SK-N-SH treated with all-trans-retinoic acid at 6 μM for 48 hours (cell line): ENCODE results near the gene PAPPA.

Experiments
- ATAC-seq: fragments of 200-7000 bp; cut with Tn5 transposase; 3 replicates; pipeline ENCODE4 v1.9.1; 2020; ENCODE audit warnings: mild to moderate bottlenecking, moderate library complexity
- ARNTL ChIP-seq: fragments of 450-650 bp; formaldehyde crosslinking; IDR thresholded peaks from 2 replicates; pipeline ENCODE4 v1.5.0; 2020; ENCODE audit warnings: low read depth, mild to moderate bottlenecking, moderate library complexity, borderline replicate concordance
- BACH2 ChIP-seq: fragments of 250-450 bp; sonication (Bioruptor Pico); IDR thresholded peaks from 2 replicates; pipeline ENCODE4 v1.9.0; 2021; ENCODE audit warnings: mild to moderate bottlenecking, borderline replicate concordance
- CSDC2 ChIP-seq: fragments of 250-450 bp; sonication (Bioruptor Pico); IDR thresholded peaks from 2 replicates; pipeline ENCODE4 v1.5.0; 2020; ENCODE audit warnings: mild to moderate bottlenecking, moderate library complexity
- ESRRG ChIP-seq: fragments of 250-450 bp; sonication (Bioruptor Pico); IDR thresholded peaks from 2 replicates; pipeline ENCODE4 v1.6.1; 2021; ENCODE audit warnings: mild to moderate bottlenecking
- GLIS3 ChIP-seq: fragments of 250-450 bp; sonication (Bioruptor Pico); IDR thresholded peaks from 2 replicates; pipeline ENCODE4 v1.5.0; 2020; ENCODE audit warnings: mild to moderate bottlenecking, moderate library complexity
- ISL1 ChIP-seq: fragments of 250-450 bp; sonication (Bioruptor Pico); IDR thresholded peaks from 2 replicates; pipeline ENCODE4 v2.1.2; 2022; ENCODE audit warnings: mild to moderate bottlenecking, moderate library complexity
- OSR1 ChIP-seq: fragments of 250-450 bp; sonication (Bioruptor Pico); IDR thresholded peaks from 2 replicates; pipeline ENCODE4 v1.8.0; 2022; ENCODE audit warnings: moderate library complexity, mild to moderate bottlenecking, inconsistent platforms
- PPARA ChIP-seq: fragments of 250-450 bp; sonication (Bioruptor Pico); IDR thresholded peaks from 2 replicates; pipeline ENCODE4 v1.5.0; 2020; ENCODE audit warnings: mild to moderate bottlenecking, borderline replicate concordance
- RARB ChIP-seq: fragments of 250-450 bp; sonication (Bioruptor Pico); IDR thresholded peaks from 2 replicates; pipeline ENCODE4 v1.8.0; 2021; ENCODE audit warnings: mild to moderate bottlenecking, moderate library complexity
- SNAI2 ChIP-seq: fragments of 250-450 bp; sonication (Bioruptor Pico); IDR thresholded peaks from 2 replicates; pipeline ENCODE4 v1.5.0; 2020; ENCODE audit warnings: mild to moderate bottlenecking, moderate library complexity
- TOX ChIP-seq: fragments of 250-450 bp; sonication (Bioruptor Pico); IDR thresholded peaks from 2 replicates; pipeline ENCODE4 v1.8.0; 2021; ENCODE audit warnings: mild to moderate bottlenecking, moderate library complexity, borderline replicate concordance
- ZC3H10 ChIP-seq: fragments of 250-450 bp; sonication (Bioruptor Pico); IDR thresholded peaks from 2 replicates; pipeline ENCODE4 v1.5.1; 2021; ENCODE audit warnings: mild to moderate bottlenecking, moderate library complexity
- ZFP3 ChIP-seq: fragments of 250-450 bp; sonication (Bioruptor Pico); IDR thresholded peaks from 2 replicates; pipeline ENCODE4 v1.5.0; 2020; ENCODE audit warnings: mild to moderate bottlenecking, moderate library complexity
- ZFP30 ChIP-seq: fragments of 450-650 bp; formaldehyde crosslinking; IDR thresholded peaks from 2 replicates; pipeline ENCODE4 v1.5.0; 2022; ENCODE audit warnings: mild to moderate bottlenecking, moderate library complexity
- ZNF565 ChIP-seq: fragments of 450-650 bp; formaldehyde crosslinking; conservative IDR thresholded peaks from 2 replicates; pipeline ENCODE4 v1.5.0; 2020; ENCODE audit warnings: low read depth, mild to moderate bottlenecking, moderate library complexity
- ZNF70 ChIP-seq: fragments of 450-650 bp; formaldehyde crosslinking; IDR thresholded peaks from 2 replicates; pipeline ENCODE4 v1.5.0; 2020; ENCODE audit warnings: mild to moderate bottlenecking, moderate library complexity
- TF ChIP-seq, protein P1 (sequence below): fragments of 250-450 bp; sonication (Bioruptor Pico); IDR thresholded peaks from 2 replicates; pipeline ENCODE4 v1.5.1; 2020; ENCODE audit warnings: low read depth, mild to moderate bottlenecking, moderate library complexity
- TF ChIP-seq, protein P2 (sequence below): fragments of 250-450 bp; sonication (Bioruptor Pico); IDR thresholded peaks from 2 replicates; pipeline ENCODE4 v1.5.0; 2020; ENCODE audit warnings: mild to moderate bottlenecking, moderate library complexity
- TF ChIP-seq, protein P3 (sequence below): fragments of 250-450 bp; sonication (Bioruptor Pico); IDR thresholded peaks from 2 replicates; pipeline ENCODE4 v1.8.0; 2020; ENCODE audit warnings: mild to moderate bottlenecking, moderate library complexity, borderline replicate concordance
- TF ChIP-seq, protein P4 (sequence below): fragments of 250-450 bp; sonication (Bioruptor Pico); IDR thresholded peaks from 2 replicates; pipeline ENCODE4 v1.8.0; 2021; ENCODE audit warnings: low read depth, mild to moderate bottlenecking, moderate library complexity, borderline replicate concordance
- TF ChIP-seq, protein P5 (sequence below): fragments of 250-450 bp; sonication (Bioruptor Pico); IDR thresholded peaks from 2 replicates; pipeline ENCODE4 v1.5.1; 2021; ENCODE audit warnings: mild to moderate bottlenecking, moderate library complexity

Gene PAPPA

DNA sequence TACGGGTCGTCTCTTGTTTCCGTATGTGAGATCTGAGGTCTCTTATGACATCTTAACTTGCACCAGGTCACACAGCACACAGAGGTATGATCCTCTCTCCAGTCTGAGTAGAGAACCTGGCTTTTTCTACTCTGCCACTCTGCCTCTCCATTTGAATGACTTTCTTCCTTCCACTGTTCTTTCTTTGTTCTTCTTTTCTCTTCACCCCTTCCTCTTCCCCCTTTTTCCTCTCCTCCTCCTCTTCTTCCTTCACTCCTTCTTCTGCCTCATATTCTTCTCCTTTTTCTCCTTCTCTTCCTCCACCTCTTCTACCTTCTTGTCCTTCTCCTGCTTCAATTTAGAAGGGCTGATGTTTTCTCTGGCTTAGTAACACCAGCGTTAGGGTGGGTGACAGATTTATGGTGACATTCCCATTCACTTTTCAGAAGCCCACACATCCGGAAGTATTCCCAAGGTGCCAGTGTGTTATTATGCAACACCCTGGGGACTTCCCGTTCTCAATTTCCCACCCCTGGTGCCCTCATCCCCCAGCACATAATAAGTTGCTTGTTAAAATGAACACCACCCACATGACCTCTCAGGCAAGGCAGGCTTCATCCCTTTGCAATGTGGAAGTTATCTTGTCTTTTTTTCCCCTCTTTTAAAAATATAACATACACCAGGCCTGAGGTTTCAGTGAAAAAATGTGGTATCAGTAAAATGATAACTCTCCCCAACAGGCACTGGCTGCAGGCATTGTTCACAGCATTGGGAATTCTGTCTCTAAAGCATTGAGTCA lies 122.0 kb downstream of the PAPPA start:
- peak; percentile 73 for ATAC-seq
- TF ChIP-seq RARB (CRISPR knock-in tag) (no peak), ISL1 (CRISPR knock-in tag) (peak; percentile 70)

DNA sequence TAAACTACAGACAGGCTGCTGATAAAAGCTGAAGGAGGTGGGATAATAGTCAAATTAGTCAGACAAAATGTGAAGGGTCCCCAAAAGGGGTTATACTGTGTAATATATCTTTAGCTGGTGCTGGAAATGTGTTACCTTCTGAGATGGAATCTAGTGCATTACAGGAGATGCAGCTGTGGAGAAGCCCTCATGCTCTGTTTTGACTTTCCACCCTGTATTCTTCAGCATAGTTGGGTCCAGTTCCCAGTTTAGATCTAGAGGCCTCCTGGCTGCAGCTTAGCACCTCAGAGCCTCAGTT lies 122.6 kb downstream of the PAPPA start:
- TF ChIP-seq OSR1 (CRISPR knock-in tag) (no peak), ZFP3 (CRISPR knock-in tag) (no peak), PPARA (CRISPR knock-in tag) (no peak), ISL1 (CRISPR knock-in tag) (no peak), ESRRG (CRISPR knock-in tag) (no peak), GLIS3 (CRISPR knock-in tag) (no peak), RARB (CRISPR knock-in tag) (no peak), TOX (no peak), SNAI2 (CRISPR knock-in tag) (no peak), ARNTL (CRISPR knock-in tag) (no peak)
- TF ChIP-seq, protein P1, sequence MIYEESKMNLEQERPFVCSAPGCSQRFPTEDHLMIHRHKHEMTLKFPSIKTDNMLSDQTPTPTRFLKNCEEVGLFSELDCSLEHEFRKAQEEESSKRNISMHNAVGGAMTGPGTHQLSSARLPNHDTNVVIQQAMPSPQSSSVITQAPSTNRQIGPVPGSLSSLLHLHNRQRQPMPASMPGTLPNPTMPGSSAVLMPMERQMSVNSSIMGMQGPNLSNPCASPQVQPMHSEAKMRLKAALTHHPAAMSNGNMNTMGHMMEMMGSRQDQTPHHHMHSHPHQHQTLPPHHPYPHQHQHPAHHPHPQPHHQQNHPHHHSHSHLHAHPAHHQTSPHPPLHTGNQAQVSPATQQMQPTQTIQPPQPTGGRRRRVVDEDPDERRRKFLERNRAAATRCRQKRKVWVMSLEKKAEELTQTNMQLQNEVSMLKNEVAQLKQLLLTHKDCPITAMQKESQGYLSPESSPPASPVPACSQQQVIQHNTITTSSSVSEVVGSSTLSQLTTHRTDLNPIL: no peak
- TF ChIP-seq, protein P2, sequence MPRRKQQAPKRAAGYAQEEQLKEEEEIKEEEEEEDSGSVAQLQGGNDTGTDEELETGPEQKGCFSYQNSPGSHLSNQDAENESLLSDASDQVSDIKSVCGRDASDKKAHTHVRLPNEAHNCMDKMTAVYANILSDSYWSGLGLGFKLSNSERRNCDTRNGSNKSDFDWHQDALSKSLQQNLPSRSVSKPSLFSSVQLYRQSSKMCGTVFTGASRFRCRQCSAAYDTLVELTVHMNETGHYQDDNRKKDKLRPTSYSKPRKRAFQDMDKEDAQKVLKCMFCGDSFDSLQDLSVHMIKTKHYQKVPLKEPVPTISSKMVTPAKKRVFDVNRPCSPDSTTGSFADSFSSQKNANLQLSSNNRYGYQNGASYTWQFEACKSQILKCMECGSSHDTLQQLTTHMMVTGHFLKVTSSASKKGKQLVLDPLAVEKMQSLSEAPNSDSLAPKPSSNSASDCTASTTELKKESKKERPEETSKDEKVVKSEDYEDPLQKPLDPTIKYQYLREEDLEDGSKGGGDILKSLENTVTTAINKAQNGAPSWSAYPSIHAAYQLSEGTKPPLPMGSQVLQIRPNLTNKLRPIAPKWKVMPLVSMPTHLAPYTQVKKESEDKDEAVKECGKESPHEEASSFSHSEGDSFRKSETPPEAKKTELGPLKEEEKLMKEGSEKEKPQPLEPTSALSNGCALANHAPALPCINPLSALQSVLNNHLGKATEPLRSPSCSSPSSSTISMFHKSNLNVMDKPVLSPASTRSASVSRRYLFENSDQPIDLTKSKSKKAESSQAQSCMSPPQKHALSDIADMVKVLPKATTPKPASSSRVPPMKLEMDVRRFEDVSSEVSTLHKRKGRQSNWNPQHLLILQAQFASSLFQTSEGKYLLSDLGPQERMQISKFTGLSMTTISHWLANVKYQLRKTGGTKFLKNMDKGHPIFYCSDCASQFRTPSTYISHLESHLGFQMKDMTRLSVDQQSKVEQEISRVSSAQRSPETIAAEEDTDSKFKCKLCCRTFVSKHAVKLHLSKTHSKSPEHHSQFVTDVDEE (CRISPR knock-in tag): no peak
- TF ChIP-seq, protein P3, sequence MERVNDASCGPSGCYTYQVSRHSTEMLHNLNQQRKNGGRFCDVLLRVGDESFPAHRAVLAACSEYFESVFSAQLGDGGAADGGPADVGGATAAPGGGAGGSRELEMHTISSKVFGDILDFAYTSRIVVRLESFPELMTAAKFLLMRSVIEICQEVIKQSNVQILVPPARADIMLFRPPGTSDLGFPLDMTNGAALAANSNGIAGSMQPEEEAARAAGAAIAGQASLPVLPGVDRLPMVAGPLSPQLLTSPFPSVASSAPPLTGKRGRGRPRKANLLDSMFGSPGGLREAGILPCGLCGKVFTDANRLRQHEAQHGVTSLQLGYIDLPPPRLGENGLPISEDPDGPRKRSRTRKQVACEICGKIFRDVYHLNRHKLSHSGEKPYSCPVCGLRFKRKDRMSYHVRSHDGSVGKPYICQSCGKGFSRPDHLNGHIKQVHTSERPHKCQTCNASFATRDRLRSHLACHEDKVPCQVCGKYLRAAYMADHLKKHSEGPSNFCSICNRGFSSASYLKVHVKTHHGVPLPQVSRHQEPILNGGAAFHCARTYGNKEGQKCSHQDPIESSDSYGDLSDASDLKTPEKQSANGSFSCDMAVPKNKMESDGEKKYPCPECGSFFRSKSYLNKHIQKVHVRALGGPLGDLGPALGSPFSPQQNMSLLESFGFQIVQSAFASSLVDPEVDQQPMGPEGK: no peak

DNA sequence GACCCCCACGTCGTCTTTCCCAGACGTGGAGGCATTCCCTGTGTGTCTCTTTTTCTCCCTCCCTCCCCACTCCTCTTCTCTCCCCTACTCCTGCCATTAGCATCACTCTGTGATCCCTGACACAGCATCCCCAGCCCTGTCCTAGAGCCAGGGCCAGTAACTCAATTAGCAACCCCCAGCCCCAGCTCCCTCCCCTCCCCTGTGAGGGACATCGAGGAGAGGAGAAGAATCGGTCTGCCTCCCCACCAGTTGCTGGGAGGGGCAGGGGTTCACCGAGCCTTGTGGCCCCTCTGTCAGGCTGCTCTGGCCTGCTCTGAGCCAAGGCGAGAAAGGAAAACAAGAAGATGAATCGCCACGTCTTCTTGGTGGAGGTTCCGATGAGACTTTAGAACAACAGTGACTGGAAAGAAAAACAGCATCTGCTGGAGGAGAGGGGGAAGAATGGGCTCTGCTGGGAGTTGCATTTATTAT lies 123.1 kb downstream of the PAPPA start:
- no peak for ATAC-seq
- TF ChIP-seq, protein P4, sequence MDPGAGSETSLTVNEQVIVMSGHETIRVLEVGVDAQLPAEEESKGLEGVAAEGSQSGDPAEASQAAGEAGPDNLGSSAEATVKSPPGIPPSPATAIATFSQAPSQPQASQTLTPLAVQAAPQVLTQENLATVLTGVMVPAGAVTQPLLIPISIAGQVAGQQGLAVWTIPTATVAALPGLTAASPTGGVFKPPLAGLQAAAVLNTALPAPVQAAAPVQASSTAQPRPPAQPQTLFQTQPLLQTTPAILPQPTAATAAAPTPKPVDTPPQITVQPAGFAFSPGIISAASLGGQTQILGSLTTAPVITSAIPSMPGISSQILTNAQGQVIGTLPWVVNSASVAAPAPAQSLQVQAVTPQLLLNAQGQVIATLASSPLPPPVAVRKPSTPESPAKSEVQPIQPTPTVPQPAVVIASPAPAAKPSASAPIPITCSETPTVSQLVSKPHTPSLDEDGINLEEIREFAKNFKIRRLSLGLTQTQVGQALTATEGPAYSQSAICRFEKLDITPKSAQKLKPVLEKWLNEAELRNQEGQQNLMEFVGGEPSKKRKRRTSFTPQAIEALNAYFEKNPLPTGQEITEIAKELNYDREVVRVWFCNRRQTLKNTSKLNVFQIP (CRISPR knock-in tag): no peak
- no peak for TF ChIP-seq GLIS3 (CRISPR knock-in tag)
- TF ChIP-seq, protein P3: no peak
- TF ChIP-seq, protein P5, sequence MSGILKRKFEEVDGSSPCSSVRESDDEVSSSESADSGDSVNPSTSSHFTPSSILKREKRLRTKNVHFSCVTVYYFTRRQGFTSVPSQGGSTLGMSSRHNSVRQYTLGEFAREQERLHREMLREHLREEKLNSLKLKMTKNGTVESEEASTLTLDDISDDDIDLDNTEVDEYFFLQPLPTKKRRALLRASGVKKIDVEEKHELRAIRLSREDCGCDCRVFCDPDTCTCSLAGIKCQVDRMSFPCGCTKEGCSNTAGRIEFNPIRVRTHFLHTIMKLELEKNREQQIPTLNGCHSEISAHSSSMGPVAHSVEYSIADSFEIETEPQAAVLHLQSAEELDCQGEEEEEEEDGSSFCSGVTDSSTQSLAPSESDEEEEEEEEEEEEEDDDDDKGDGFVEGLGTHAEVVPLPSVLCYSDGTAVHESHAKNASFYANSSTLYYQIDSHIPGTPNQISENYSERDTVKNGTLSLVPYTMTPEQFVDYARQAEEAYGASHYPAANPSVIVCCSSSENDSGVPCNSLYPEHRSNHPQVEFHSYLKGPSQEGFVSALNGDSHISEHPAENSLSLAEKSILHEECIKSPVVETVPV: no peak
- no peak for TF ChIP-seq ZFP3 (CRISPR knock-in tag)
- no peak for TF ChIP-seq ZNF70
- no peak for TF ChIP-seq CSDC2 (CRISPR knock-in tag)
- TF ChIP-seq, protein P2 (CRISPR knock-in tag): no peak
- no peak for TF ChIP-seq ZFP30 (CRISPR knock-in tag)
- no peak for TF ChIP-seq TOX
- TF ChIP-seq SNAI2 (CRISPR knock-in tag): no peak
- TF ChIP-seq ZNF565 (CRISPR knock-in tag): no peak
- TF ChIP-seq BACH2 (CRISPR knock-in tag): no peak
- TF ChIP-seq RARB (CRISPR knock-in tag): no peak
- no peak for TF ChIP-seq ZC3H10
- no peak for TF ChIP-seq ESRRG (CRISPR knock-in tag)
- no peak for TF ChIP-seq OSR1 (CRISPR knock-in tag)

More for the DNA sequence above, 122.6 kb downstream of the PAPPA start:
- ATAC-seq: peak; percentile 42; the same call in 2 of the 3 replicates
